SH-SY5Y (cell line): ENCODE results near the gene TMED7.

Source experiments
- GATA2 ChIP-seq: IDR thresholded peaks from 2 replicates; pipeline ENCODE4 v1.6.1; 2011; ENCODE audit warnings: mild to moderate bottlenecking, low read depth, low read length
- GATA3 ChIP-seq: IDR thresholded peaks from 2 replicates; pipeline ENCODE4 v1.6.1; 2011; ENCODE audit warnings: low read depth, mild to moderate bottlenecking, low read length, moderate library complexity

- no peak; the same call in 1 of the 2 replicates for TF ChIP-seq GATA2
- no peak for TF ChIP-seq GATA3
Observed at GRCh38 chr5:115625579-115626444, at the start of gene TMED7.
